ENCODE results near the gene CELA3B. TPM values are rescaled to one million over a fixed set of nuclear protein-coding genes. Genes with fewer than 3 reads are reported as not detected.
A peak's percentile ranks its signal among the peaks of the same experiment; 100 is the strongest.
"Not testable (repeated sequence)": the region's sequence is repeated elsewhere in the genome, so short reads cannot be mapped to it uniquely, and the experiment has no call there.

The CELA3B gene
- total RNA-seq, 1 donor from 2014 or later = not detected

DNA sequence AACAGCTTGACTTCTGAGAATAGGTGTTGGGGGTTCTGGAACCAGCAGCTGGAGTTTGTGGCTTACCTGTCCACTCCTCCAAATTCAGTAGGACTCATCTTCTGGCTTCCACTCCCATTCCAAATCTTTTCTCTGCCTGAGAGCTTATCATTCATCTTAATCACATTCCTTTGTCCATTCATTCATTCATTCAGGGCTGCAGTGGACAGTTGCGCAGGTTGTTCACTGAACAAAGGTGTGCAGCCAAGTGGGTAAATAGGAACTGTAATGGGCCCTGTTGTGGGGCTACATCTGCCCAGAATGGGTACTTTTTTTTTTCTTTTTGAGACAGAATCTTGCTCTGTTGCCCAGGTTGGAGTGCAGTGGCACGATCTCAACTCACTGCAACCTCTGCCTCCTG lies 36.3 kb upstream of the CELA3B start:
- H3K27ac Mint-ChIP-seq (ENCODE audit: unreplicated experiment) = peak overlapping the region; percentile 93
- H3K9me3 Mint-ChIP-seq (ENCODE audit: unreplicated experiment) = no peaks in the 10 kb centered on the region
- H3K36me3 Mint-ChIP-seq (ENCODE audit: unreplicated experiment) = no peaks in the 10 kb centered on the region
- H3K4me1 Mint-ChIP-seq (ENCODE audit: unreplicated experiment) = peaks cover 66% of the 10 kb centered on the region
- H3K4me3 Mint-ChIP-seq (ENCODE audit: unreplicated experiment) = no peak overlapping the region
- no peak for DNase-seq (ENCODE audit: extremely low spot score, unreplicated experiment)
- TF ChIP-seq, protein P1, sequence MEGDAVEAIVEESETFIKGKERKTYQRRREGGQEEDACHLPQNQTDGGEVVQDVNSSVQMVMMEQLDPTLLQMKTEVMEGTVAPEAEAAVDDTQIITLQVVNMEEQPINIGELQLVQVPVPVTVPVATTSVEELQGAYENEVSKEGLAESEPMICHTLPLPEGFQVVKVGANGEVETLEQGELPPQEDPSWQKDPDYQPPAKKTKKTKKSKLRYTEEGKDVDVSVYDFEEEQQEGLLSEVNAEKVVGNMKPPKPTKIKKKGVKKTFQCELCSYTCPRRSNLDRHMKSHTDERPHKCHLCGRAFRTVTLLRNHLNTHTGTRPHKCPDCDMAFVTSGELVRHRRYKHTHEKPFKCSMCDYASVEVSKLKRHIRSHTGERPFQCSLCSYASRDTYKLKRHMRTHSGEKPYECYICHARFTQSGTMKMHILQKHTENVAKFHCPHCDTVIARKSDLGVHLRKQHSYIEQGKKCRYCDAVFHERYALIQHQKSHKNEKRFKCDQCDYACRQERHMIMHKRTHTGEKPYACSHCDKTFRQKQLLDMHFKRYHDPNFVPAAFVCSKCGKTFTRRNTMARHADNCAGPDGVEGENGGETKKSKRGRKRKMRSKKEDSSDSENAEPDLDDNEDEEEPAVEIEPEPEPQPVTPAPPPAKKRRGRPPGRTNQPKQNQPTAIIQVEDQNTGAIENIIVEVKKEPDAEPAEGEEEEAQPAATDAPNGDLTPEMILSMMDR (IDR thresholded peaks at IDR 0.05) = no peak
- H3K27me3 Mint-ChIP-seq (ENCODE audit: unreplicated experiment) = no peaks in the 10 kb centered on the region

DNA sequence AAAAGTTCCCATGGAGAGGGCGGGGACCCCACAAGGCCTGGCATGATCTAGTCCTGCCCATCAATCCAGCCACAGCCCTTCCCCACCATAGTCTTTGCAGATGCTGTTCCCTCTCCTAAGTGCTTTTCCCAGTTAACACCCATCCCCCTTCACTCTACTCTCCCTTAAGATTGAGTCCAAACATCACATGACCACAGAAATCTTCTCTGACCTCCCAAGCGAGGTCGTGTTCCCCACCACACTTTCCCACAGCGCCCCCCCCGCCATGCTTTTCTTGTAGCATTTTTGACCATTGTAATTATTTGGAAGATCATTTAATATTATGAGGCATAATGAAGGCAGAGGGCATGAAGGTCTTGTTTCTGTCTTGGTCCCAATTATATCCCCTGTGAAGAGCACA lies 35.5 kb upstream of the CELA3B start:
- Mint-ChIP-seq H3K4me3 (ENCODE audit: unreplicated experiment) (no peak overlapping the region), H3K27me3 (ENCODE audit: unreplicated experiment) (no peaks in the 10 kb centered on the region), H3K27ac (ENCODE audit: unreplicated experiment) (no peak overlapping the region), H3K36me3 (ENCODE audit: unreplicated experiment) (no peaks in the 10 kb centered on the region), H3K9me3 (ENCODE audit: unreplicated experiment) (no peaks in the 10 kb centered on the region), H3K4me1 (ENCODE audit: unreplicated experiment) (peaks cover 57% of the 10 kb centered on the region)
- DNase-seq (ENCODE audit: extremely low spot score, unreplicated experiment) = no peak
- TF ChIP-seq, protein P1 (IDR thresholded peaks at IDR 0.05) = no peak

DNA sequence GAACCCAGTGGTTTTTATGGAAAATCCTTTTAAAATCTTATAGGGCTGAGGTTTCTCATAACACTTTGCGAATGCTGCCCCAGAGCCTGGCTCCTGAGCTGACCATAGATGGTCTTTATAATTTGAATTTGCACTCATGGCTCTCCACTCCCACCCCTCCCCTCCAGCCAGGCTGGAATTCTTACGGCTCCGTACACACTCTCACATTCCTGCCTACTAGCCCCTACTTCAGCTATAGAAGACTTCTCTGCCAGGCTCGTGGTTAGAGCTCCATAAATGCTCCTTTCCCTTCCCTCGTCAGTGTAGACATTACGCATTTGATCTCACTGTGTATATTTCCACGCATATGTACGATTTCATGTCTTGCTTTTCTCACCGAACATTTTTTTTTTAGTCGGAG lies 34.4 kb upstream of the CELA3B start:
- Mint-ChIP-seq H3K27me3 (ENCODE audit: unreplicated experiment) (no peaks in the 10 kb centered on the region), H3K4me1 (ENCODE audit: unreplicated experiment) (peaks cover 54% of the 10 kb centered on the region), H3K9me3 (ENCODE audit: unreplicated experiment) (no peaks in the 10 kb centered on the region), H3K27ac (ENCODE audit: unreplicated experiment) (peak overlapping the region; percentile 1), H3K36me3 (ENCODE audit: unreplicated experiment) (no peaks in the 10 kb centered on the region), H3K4me3 (ENCODE audit: unreplicated experiment) (no peak overlapping the region)
- DNase-seq (ENCODE audit: extremely low spot score, unreplicated experiment) = no peak
- TF ChIP-seq, protein P1 (IDR thresholded peaks at IDR 0.05) = no peak

DNA sequence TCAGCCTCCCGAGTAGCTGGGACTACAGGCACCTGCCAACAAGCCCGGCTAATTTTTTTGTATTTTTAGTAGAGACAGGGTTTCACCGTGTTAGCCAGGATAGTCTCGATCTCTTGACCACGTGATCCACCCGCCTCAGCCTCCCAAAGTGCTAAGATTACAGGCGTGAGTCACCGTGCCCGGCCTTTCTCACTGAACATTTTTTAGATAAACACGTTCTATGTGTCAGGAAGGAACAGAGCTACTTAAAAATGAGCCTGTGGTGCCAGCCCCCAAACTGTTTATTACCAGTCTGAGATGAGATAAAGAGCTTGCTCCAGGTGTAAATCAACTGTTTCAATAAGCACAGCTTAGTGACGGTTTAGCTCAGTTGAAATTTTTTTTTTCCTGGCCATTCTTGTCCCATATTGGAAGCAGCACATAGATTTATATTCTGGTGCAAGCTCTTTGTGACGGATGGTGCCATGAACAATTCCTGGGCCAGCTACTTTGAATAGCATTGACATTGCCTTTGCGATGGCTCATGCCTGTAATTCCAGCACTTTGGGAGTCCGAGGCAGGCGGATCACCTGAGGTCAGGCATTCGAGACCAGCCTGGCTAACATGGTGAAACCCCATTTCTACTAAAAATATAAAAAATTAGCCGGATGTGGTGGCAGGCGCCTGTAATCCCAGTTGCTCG lies 33.7 kb upstream of the CELA3B start:
- H3K4me1 Mint-ChIP-seq (ENCODE audit: unreplicated experiment) = peaks cover 50% of the 10 kb centered on the region
- H3K27me3 Mint-ChIP-seq (ENCODE audit: unreplicated experiment); H3K27ac Mint-ChIP-seq (ENCODE audit: unreplicated experiment); H3K4me3 Mint-ChIP-seq (ENCODE audit: unreplicated experiment); H3K9me3 Mint-ChIP-seq (ENCODE audit: unreplicated experiment); DNase-seq (ENCODE audit: extremely low spot score, unreplicated experiment); H3K36me3 Mint-ChIP-seq (ENCODE audit: unreplicated experiment): not testable (repeated sequence)

DNA sequence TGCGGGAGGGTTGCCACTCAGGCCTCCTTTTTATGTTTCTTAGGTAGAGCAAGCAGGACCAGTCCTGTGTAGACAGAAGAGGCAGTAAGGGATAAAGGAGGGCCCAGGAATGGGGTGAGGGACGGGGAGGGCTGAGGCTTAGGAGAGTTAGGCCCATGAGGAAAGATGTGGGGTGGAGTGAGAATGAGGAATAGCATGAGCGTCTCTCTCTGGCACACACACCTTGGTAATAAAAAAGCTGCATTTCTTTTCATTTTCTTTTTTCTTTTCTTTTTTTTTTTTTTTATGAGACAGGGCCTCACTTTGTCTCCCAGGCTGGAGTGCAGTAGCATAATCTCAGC lies 32.1 kb upstream of the CELA3B start:
- TF ChIP-seq, protein P1 (IDR thresholded peaks at IDR 0.05) = no peak
- peak overlapping the region; percentile 43 for H3K27ac Mint-ChIP-seq (ENCODE audit: unreplicated experiment)
- H3K4me3 Mint-ChIP-seq (ENCODE audit: unreplicated experiment) = no peak overlapping the region

More for the DNA sequence above, 32.1 kb upstream of the CELA3B start:
- H3K9me3 Mint-ChIP-seq (ENCODE audit: unreplicated experiment) = no peaks in the 10 kb centered on the region
- no peaks in the 10 kb centered on the region for H3K27me3 Mint-ChIP-seq (ENCODE audit: unreplicated experiment)
- H3K36me3 Mint-ChIP-seq (ENCODE audit: unreplicated experiment) = no peaks in the 10 kb centered on the region
- peaks cover 34% of the 10 kb centered on the region for H3K4me1 Mint-ChIP-seq (ENCODE audit: unreplicated experiment)
- no peak for DNase-seq (ENCODE audit: extremely low spot score, unreplicated experiment)
